ES-I3 (cell line): ENCODE results near the gene ANAPC7.
A peak's percentile ranks its signal among the peaks of the same experiment; 100 is the strongest.
"Not testable (repeated sequence)": the region's sequence is repeated elsewhere in the genome, so short reads cannot be mapped to it uniquely, and the experiment has no call there.

Source experiments
- H3K36me3 ChIP-seq: 2 replicates; pipeline ENCODE4 v1.6.1; 2013; ENCODE audit warnings: mild to moderate bottlenecking, low read length, control low read depth, moderate library complexity; ENCODE audit not compliant: insufficient read depth
- H3K4me1 ChIP-seq: 2 replicates; pipeline ENCODE4 v1.6.1; 2013; ENCODE audit warnings: mild to moderate bottlenecking, control low read depth, low read length; ENCODE audit not compliant: insufficient read depth
- H3K9ac ChIP-seq: 2 replicates; pipeline ENCODE4 v1.6.1; 2013; ENCODE audit warnings: low read depth, mild to moderate bottlenecking, low read length, moderate library complexity
- H3K9me3 ChIP-seq: 2 replicates; pipeline ENCODE4 v1.6.1; 2013; ENCODE audit warnings: mild to moderate bottlenecking, low read length, moderate library complexity; ENCODE audit not compliant: control insufficient read depth, insufficient read depth

ANAPC7 gene

GRCh38 chr12:110403146-110403975 lies at the start of gene ANAPC7:
Gene ANAPC7 (minus strand): TSS chr12:110403708. CDS start chr12:110403627, 81 bp downstream.
- Histone ChIP-seq H3K36me3 (peaks cover 10% of the 10 kb centered on the region), H3K4me1 (peaks cover 6% of the 10 kb centered on the region; the same call in 1 of the 2 replicates), H3K9ac (peak within 1 kb of the TSS; percentile 89), H3K9me3 (no peaks in the 10 kb centered on the region)

DNA sequence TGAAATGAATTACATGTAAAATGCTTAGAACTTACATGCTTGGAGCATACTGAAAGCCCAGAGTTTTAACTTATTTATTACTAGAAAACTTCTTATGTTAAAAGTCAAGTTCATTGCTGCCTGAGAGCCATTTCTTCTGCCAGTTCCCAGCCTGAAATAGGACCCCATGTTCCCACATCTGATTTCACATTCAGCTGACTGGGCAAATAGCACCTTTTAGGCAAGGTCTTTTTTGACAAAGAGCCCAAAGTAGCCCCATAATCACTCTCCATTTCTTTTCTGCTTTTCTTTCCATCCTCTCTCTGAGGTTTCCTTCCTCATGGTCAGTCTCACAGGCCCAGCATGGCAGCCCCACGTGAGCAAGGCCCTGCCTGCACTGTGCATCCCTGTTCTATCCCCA lies 47.8 kb upstream of the ANAPC7 start:
- Histone ChIP-seq H3K4me1 (no peaks in the 10 kb centered on the region), H3K9ac (no peak overlapping the region), H3K36me3 (peaks cover 2% of the 10 kb centered on the region; the same call in 1 of the 2 replicates), H3K9me3 (no peaks in the 10 kb centered on the region)

DNA sequence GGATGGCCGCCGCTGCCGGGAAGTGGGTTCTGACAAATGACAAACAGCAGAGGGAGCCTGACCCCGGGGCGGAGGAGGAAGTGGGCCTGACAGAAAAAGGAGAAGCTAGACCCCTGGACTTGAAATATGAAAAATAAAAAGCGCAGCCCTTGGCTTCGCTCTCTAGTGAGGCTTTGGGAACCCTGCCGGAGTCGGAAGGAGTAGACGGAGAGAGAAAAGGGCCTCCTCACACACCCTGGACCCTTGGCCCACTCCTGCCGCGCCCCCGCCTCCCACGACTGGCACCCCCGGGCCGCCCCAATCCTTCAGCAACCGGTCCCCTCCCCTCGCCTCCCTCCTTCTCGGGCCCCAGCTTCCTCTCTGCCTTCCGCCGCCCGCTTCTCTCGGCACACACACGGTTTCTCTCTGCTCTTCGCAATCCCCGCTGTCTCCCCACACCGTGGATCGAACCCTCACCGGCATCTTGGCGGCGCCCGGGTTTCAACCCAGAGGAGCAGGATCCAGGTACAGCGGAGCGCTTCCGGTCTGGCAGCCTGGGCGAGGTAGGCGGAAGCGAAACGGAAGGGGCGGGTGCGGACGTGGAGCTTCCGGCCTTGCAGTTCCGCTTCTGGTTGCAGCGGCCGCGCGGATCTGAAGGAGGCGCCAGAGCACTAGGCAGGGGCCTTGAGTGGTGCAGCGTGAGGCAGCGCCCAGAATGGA lies 46.4 kb upstream of the ANAPC7 start, which contains the start of gene ARPC3:
Gene ARPC3 (minus strand): TSS at position 539 of the 699 bp plus-strand sequence. CDS start 77 bp downstream, at position 462.
- Histone ChIP-seq H3K9me3 (no peaks in the 10 kb centered on the region), H3K9ac (peak within 1 kb of the TSS; percentile 66), H3K4me1 (no peaks in the 10 kb centered on the region), H3K36me3 (peaks cover 2% of the 10 kb centered on the region)

GRCh38 chr12:110444455-110444854 lies 40.9 kb upstream of the ANAPC7 start:
- peaks cover 21% of the 10 kb centered on the region for H3K36me3 ChIP-seq

DNA sequence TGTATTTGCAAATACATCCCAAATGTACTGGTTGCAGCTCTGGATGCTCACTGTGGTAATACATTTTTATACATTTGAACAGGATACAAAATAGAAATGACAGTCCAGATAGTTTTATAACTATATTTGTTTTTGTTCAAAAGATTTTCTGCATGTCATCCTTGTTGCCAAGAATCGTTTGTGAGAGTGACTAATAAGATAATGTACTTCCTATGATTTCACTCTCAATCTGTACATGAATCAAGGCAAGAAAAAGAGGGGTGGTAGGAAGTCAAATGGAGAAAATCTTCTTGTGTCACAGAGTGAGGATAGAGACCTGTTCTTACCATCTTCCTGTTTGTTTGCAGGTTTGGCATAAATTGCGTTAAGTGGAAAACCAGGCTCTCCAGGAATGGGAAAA lies 32.7 kb upstream of the ANAPC7 start:
- H3K36me3 ChIP-seq: peaks cover 15% of the 10 kb centered on the region
- no peak overlapping the region for H3K9ac ChIP-seq
- H3K9me3 ChIP-seq: no peaks in the 10 kb centered on the region
- no peaks in the 10 kb centered on the region for H3K4me1 ChIP-seq

More at GRCh38 chr12:110444455-110444854, 40.9 kb upstream of the ANAPC7 start:
- no peak overlapping the region for H3K9ac ChIP-seq
- no peaks in the 10 kb centered on the region for H3K4me1 ChIP-seq
- H3K9me3 ChIP-seq: no peaks in the 10 kb centered on the region

DNA sequence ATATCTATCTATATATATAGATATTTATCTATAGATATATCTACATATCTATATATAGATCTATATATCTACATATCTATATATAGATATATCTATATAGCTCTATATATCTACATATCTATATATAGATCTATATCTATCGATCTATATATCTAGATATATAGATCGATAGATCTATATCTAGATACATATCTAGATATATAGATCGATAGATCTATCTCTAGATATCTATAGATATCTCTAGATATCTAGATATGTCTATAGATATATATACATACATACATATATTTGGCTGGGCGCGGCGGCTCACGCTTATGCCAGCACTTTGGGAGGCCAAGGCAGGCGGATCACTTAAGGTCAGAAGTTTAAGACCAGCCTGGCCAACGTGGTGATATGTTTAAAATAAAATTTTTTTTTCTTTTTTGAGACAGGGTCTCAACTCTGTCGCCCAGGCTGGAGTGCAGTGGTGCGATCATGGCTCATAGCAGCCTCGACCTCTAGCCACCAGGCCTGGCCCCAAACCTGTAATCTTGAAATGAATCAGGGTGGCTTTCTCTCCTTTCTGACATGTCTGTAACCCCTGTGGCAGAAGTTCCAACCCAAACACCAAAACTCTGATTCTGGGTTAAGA lies 28.6 kb upstream of the ANAPC7 start:
- Histone ChIP-seq H3K4me1 (no peaks in the 10 kb centered on the region), H3K36me3 (peaks cover 6% of the 10 kb centered on the region; the same call in 1 of the 2 replicates), H3K9me3 (no peaks in the 10 kb centered on the region), H3K9ac (no peak overlapping the region)

GRCh38 chr12:110429676-110430075 lies 26.2 kb upstream of the ANAPC7 start:
- H3K9ac ChIP-seq, H3K36me3 ChIP-seq, H3K9me3 ChIP-seq, H3K4me1 ChIP-seq: not testable (repeated sequence)

DNA sequence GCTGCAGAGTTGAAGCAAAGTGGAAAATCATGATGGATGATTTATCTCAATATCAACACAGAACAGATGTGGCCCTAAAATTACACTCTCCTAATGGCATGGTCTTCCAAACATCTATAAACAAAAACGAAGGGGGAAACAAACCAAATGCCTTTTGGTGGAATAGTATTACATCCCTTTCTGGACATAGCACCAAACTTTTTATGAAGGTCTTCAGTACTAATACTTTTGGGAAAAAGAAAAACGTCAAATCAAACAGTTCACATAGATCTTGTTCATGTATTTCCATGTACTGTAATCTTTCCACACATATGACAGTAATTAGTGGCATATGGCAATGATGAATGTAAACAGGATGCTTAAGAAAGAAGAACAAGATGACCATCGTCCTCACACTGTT lies 22.9 kb upstream of the ANAPC7 start:
- no peaks in the 10 kb centered on the region for H3K36me3 ChIP-seq
- H3K4me1 ChIP-seq: peaks cover 7% of the 10 kb centered on the region
- H3K9me3 ChIP-seq: no peaks in the 10 kb centered on the region
- no peak overlapping the region for H3K9ac ChIP-seq

GRCh38 chr12:110424237-110424636 lies 20.7 kb upstream of the ANAPC7 start:
- Histone ChIP-seq H3K36me3 (no peaks in the 10 kb centered on the region), H3K9ac (no peak overlapping the region), H3K4me1 (peaks cover 7% of the 10 kb centered on the region), H3K9me3 (no peaks in the 10 kb centered on the region)

DNA sequence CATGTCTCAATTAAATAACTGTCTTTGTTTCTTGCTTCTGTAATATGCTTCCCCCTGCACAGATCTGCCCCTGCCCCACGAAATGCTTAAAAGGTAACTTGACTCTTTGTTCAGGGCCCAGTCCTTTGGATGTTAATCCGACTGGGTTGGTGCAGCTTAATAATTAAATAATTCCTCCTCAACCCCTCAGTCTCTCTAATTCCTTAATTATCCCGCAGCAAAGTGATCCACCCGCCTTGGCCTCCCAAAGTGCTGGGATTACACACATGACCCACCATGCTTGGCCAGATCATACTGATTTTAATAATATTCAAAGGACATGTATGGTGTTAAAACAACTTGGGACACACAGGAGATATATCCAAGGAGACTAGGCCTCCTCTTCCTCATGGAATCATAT lies 18.2 kb upstream of the ANAPC7 start:
- H3K4me1 ChIP-seq: peaks cover 7% of the 10 kb centered on the region
- no peak overlapping the region for H3K9ac ChIP-seq
- no peaks in the 10 kb centered on the region for H3K36me3 ChIP-seq

DNA sequence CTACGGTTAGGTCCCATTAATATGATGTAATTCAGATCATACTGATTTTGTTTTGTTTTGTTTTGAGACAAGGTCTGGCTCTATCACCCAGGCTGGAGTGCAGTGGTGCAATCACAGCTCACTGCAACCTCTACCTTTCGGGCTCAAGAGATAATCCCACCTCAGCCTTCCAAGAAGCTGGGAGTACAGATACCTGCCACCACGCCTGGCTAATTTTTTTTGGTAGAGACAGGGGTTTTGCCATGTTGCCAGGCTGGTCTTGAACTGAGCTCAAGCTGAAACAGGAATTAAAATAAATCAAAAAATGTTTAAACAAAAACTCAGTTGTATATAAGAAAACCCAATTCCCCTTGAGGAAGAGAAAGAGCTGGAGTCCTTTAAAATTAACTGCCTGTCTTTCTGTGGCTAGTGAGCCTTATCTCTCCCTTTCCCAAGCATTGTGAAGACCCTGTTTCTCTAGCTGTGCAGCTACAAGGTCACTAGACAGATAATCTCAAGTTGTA lies 17.7 kb upstream of the ANAPC7 start:
- H3K9ac ChIP-seq: no peak overlapping the region
- H3K9me3 ChIP-seq: no peaks in the 10 kb centered on the region
- H3K36me3 ChIP-seq: no peaks in the 10 kb centered on the region
- peaks cover 7% of the 10 kb centered on the region for H3K4me1 ChIP-seq

More for the DNA sequence above, 18.2 kb upstream of the ANAPC7 start:
- H3K9me3 ChIP-seq: no peaks in the 10 kb centered on the region

GRCh38 chr12:110420644-110421043 lies 17.1 kb upstream of the ANAPC7 start:
- not testable (repeated sequence) for H3K9me3 ChIP-seq, H3K36me3 ChIP-seq, H3K9ac ChIP-seq, H3K4me1 ChIP-seq

DNA sequence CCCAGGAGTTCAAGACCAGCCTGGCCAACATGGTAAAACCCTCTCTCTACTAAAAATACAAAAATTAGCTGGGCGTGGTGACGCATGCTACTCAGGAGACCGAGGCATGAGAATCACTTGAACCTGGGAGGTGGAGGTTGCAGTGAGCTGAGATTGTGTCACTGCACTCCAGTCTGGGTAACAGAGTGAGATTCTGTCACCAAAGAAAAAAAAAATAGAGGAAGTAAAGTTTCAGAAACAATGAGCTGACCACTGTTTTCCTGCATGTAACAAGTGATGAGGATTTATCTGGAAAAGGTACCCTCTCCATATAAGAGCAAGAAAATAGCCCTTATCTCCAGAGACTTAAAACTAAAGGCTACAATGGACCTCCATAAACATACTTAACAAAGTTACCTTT lies 13.6 kb upstream of the ANAPC7 start:
- H3K9ac ChIP-seq, H3K36me3 ChIP-seq, H3K9me3 ChIP-seq, H3K4me1 ChIP-seq: not testable (repeated sequence)

GRCh38 chr12:110410086-110410485 lies 6.6 kb upstream of the ANAPC7 start:
- not testable (repeated sequence) for H3K4me1 ChIP-seq, H3K9me3 ChIP-seq, H3K9ac ChIP-seq, H3K36me3 ChIP-seq
